ENCODE data around the gene LAMA2.
A peak's percentile ranks its signal among the peaks of the same experiment; 100 is the strongest.

LAMA2 gene

DNA sequence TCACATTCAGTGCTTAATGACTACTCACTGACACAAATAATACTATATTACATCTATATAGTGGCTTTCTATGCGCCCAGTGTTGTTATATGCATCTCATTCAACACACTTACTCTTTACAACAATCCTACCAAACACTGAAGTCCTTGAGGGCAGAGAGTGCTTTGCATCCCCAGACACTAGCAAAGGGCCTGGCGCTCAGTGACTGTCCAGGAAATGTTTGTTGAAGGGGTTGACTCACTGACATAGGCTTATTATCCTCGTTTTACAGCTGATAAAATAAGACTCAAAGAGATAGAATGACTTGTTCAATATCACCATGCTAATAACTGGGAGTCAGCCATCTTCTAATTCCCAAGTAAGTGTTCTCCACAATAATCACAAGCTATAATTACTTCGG, 663.8 kb downstream of the LAMA2 start:
- no peak for TF ChIP-seq POLR2A (IDR thresholded peaks at IDR 0.05; ENCODE audit: low read length)
- TF ChIP-seq GATA1 (IDR thresholded peaks at IDR 0.05; ENCODE audit: low read depth, low read length), result no peak
- DNase-seq, result no peak

- TF ChIP-seq GATA1 (IDR thresholded peaks at IDR 0.05; ENCODE audit: low read depth, low read length) (no peak), POLR2A (IDR thresholded peaks at IDR 0.05; ENCODE audit: low read length) (no peak)
- no peak for DNase-seq
Measured at GRCh38 chr6:129551486-129551885, 668.5 kb downstream of the LAMA2 start.

- TF ChIP-seq POLR2A (IDR thresholded peaks at IDR 0.05; ENCODE audit: low read length) (no peak), GATA1 (IDR thresholded peaks at IDR 0.05; ENCODE audit: low read depth, low read length) (no peak)
- no peak for DNase-seq
Measured at GRCh38 chr6:129552413-129552812, 669.5 kb downstream of the LAMA2 start.

DNA sequence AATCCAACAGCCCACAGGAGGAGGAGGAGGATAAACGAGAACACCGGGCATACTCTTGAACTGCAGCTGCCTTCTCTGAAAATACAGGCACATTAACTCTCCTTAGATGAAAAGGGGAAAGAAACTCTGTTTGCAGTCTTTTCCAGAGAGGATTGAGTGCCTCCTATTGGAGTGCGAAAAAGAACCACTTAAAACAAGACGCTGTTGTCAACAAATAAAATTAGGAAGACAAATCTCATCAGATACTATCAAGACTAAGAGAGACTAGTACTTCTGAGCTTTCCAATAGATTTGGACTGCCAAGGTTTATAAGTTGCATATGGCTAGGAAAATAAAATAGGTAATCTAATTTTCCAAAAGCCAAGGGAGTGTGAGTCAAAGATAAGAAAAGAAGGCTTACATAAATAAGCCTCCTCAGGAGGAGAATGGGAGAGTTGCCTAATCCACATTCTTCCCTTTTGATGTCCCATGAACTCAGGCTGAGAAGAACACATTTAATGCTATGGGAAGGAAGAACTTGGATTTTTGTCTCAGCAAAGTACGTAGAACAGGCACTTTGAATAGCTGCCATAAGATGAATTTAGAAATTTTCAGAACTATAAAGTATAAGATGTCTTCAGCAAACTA, 672.4 kb downstream of the LAMA2 start:
- TF ChIP-seq POLR2A (IDR thresholded peaks at IDR 0.05; ENCODE audit: low read length), result no peak
- no peak for TF ChIP-seq GATA1 (IDR thresholded peaks at IDR 0.05; ENCODE audit: low read depth, low read length)
- DNase-seq, result no peak

DNA sequence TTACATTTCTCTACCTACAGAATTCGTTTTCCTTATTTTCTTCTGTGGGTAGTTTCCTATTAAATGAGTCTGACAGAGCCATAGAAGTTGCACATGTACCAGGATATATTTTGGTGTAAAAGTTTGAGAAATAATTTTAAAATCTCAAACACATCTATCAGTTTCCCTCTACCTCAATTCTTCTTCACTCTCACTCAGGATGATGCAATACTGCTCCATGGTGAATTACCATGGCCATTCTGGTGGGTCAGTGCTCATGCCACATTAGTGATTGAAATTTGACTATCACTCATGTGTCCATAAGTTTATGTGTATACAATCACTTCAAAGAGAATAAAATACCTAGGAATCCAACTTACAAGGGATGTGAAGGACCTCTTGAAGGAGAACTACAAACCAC, 675.3 kb downstream of the LAMA2 start:
- no peak for DNase-seq
- TF ChIP-seq POLR2A (IDR thresholded peaks at IDR 0.05; ENCODE audit: low read length) (no peak), GATA1 (IDR thresholded peaks at IDR 0.05; ENCODE audit: low read depth, low read length) (no peak)

DNA sequence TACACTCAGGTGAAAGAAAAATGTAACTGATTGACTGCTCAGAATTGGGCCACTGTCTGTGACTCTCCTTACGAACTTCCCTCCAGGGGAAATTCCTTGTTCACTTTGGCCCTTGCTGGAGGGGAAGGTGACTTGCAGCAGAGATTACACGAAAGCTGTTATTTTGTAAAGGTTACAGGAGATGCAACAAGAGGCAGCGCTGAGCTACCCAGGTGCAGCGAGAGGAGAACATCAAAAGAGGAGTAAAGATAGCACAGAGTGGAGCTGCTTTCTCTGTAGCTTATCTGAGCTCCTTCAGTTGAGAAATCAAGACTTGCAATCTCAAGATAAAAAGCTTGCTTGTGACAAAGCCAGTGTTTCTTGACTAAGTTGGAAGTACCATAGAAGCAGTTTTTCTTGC, 682.4 kb downstream of the LAMA2 start:
- peak; percentile 25 to 55 for DNase-seq
- no peak for TF ChIP-seq POLR2A (IDR thresholded peaks at IDR 0.05; ENCODE audit: low read length)
- TF ChIP-seq GATA1 (IDR thresholded peaks at IDR 0.05; ENCODE audit: low read depth, low read length), result no peak

- DNase-seq, result no peak
- TF ChIP-seq POLR2A (IDR thresholded peaks at IDR 0.05; ENCODE audit: low read length) (no peak), GATA1 (IDR thresholded peaks at IDR 0.05; ENCODE audit: low read depth, low read length) (no peak)
Measured at GRCh38 chr6:129565811-129566210, 682.9 kb downstream of the LAMA2 start.

Measured in erythroblast (primary cell).